GM23338 (cell line): ENCODE measurements around the gene LIN7A. TPM values are rescaled to one million over a fixed set of nuclear protein-coding genes. Genes with fewer than 3 reads are reported as not detected.

Source experiments
- ATAC-seq: fragments of 200-7000 bp; cut with Tn5 transposase; 3 replicates; pipeline ENCODE4 v1.9.1; 2020
- DNase-seq: peaks from one replicate; pipeline ENCODE4 v3.0.0-alpha.2; 2015; ENCODE audit warnings: low spot score
- H2AFZ ChIP-seq: fragments of 200-600 bp; sonication (generic); 2 replicates; pipeline ENCODE4 v1.8.0; 2016; ENCODE audit warnings: antibody characterized with exemption, mild to moderate bottlenecking, moderate library complexity
- H3F3A ChIP-seq: fragments of 200-600 bp; sonication (generic); replicated peaks from 2 replicates; pipeline ENCODE4 v1.8.0; 2017; ENCODE audit warnings: antibody characterized with exemption, mixed run types, low read depth
- H3K27ac ChIP-seq: fragments of 200-600 bp; sonication (generic); 2 replicates; pipeline ENCODE4 v1.6.1; 2016; ENCODE audit warnings: low read depth
- H3K27me3 ChIP-seq: fragments of 200-600 bp; sonication (generic); 2 replicates; pipeline ENCODE4 v1.8.0; 2016; ENCODE audit warnings: mild to moderate bottlenecking, mixed run types, moderate library complexity; ENCODE audit not compliant: insufficient read depth
- H3K36me3 ChIP-seq: fragments of 200-600 bp; sonication (generic); 2 replicates; pipeline ENCODE4 v1.8.0; 2016; ENCODE audit warnings: mild to moderate bottlenecking; ENCODE audit not compliant: insufficient read depth
- H3K4me1 ChIP-seq: fragments of 200-600 bp; sonication (generic); 2 replicates; pipeline ENCODE4 v1.8.0; 2016; ENCODE audit warnings: mild to moderate bottlenecking, moderate library complexity; ENCODE audit not compliant: insufficient read depth
- H3K4me2 ChIP-seq: fragments of 200-600 bp; sonication (generic); 2 replicates; pipeline ENCODE4 v1.7.1; 2017; ENCODE audit warnings: mixed run types
- H3K4me3 ChIP-seq: fragments of 200-600 bp; sonication (generic); 2 replicates; pipeline ENCODE4 v1.6.1; 2016; ENCODE audit warnings: mixed run types
- H3K79me2 ChIP-seq: fragments of 200-600 bp; sonication (generic); replicated peaks from 2 replicates; pipeline ENCODE4 v1.8.0; 2017; ENCODE audit warnings: mild to moderate bottlenecking; ENCODE audit not compliant: insufficient read depth
- H3K9me2 ChIP-seq: fragments of 200-600 bp; sonication (generic); 2 replicates; pipeline ENCODE4 v1.8.0; 2017; ENCODE audit not compliant: insufficient read depth
- H4K20me1 ChIP-seq: fragments of 200-600 bp; sonication (generic); replicated peaks from 2 replicates; pipeline ENCODE4 v1.8.0; 2017; ENCODE audit warnings: mild to moderate bottlenecking; ENCODE audit not compliant: insufficient read depth
- H3K27ac Mint-ChIP-seq: 2 replicates; pipeline ENCODE4 v1.8.0; 2020; ENCODE audit warnings: inconsistent platforms, mild to moderate bottlenecking, moderate library complexity, mixed read lengths
- H3K27me3 Mint-ChIP-seq: 3 replicates; pipeline ENCODE4 v1.8.0; 2022; ENCODE audit warnings: low read depth, mild to moderate bottlenecking, moderate library complexity, mixed read lengths, inconsistent platforms; ENCODE audit not compliant: insufficient read depth, poor library complexity
- H3K36me3 Mint-ChIP-seq: 3 replicates; pipeline ENCODE4 v1.8.0; 2021; ENCODE audit warnings: low read depth, mild to moderate bottlenecking, inconsistent platforms, moderate library complexity, mixed read lengths
- H3K4me1 Mint-ChIP-seq: 3 replicates; pipeline ENCODE4 v1.8.0; 2020; ENCODE audit warnings: mild to moderate bottlenecking, inconsistent platforms, mixed read lengths
- H3K4me3 Mint-ChIP-seq: 3 replicates; pipeline ENCODE4 v1.8.0; 2021; ENCODE audit warnings: moderate library complexity, mild to moderate bottlenecking, inconsistent platforms, mixed read lengths
- H3K9me3 Mint-ChIP-seq: 3 replicates; pipeline ENCODE4 v1.8.0; 2020; ENCODE audit warnings: moderate library complexity, mild to moderate bottlenecking, inconsistent platforms, mixed read lengths
- CREB1 ChIP-seq: fragments of 250-450 bp; sonication (Bioruptor Pico); IDR thresholded peaks from 2 replicates; pipeline ENCODE4 v1.5.0; 2020; ENCODE audit warnings: low read depth, mild to moderate bottlenecking, moderate library complexity
- CTCF ChIP-seq, 2 experiments: fragments of 200-600 bp in 1 of 2; sonication (generic) in 1 of 2; conservative IDR thresholded peaks; 2 replicates each; pipeline versions ENCODE4 v1.5.1 to v1.6.1; 2016 to 2017; ENCODE audit warnings: antibody characterized with exemption in 2 of 2, low read depth in 2 of 2, mild to moderate bottlenecking in 2 of 2, moderate library complexity in 1 of 2
- ETS1 ChIP-seq: IDR thresholded peaks from 2 replicates; pipeline ENCODE4 v1.6.1; 2016; ENCODE audit warnings: antibody characterized with exemption
- EZH2 ChIP-seq: fragments of 200-600 bp; sonication (generic); IDR thresholded peaks from one replicate; pipeline ENCODE4 v1.8.0; 2017; ENCODE audit warnings: antibody characterized with exemption, mild to moderate bottlenecking, low read depth; ENCODE audit not compliant: unreplicated experiment
- EZH2phosphoT487 ChIP-seq: fragments of 200-600 bp; sonication (generic); IDR thresholded peaks from one replicate; pipeline ENCODE4 v1.8.1; 2018; ENCODE audit warnings: antibody characterized with exemption; ENCODE audit not compliant: unreplicated experiment
- JUNB ChIP-seq: IDR thresholded peaks from one replicate; pipeline ENCODE4 v1.6.1; 2016; ENCODE audit warnings: antibody characterized with exemption; ENCODE audit not compliant: unreplicated experiment
- NANOG ChIP-seq: IDR thresholded peaks from 2 replicates; pipeline ENCODE4 v1.6.1; 2016; ENCODE audit warnings: antibody characterized with exemption, borderline replicate concordance
- STAT1 ChIP-seq: IDR thresholded peaks from one replicate; pipeline ENCODE4 v1.6.1; 2016; ENCODE audit warnings: antibody characterized with exemption; ENCODE audit not compliant: unreplicated experiment
- ZNF114 ChIP-seq: fragments of 250-450 bp; sonication (Bioruptor Pico); IDR thresholded peaks from 2 replicates; pipeline ENCODE4 v1.5.0; 2020; ENCODE audit warnings: mild to moderate bottlenecking, moderate library complexity
- ZNF331 ChIP-seq: fragments of 250-450 bp; sonication (Bioruptor Pico); IDR thresholded peaks from 2 replicates; pipeline ENCODE4 v1.5.0; 2020; ENCODE audit warnings: low read depth, mild to moderate bottlenecking, moderate library complexity
- ZNF462 ChIP-seq: fragments of 250-450 bp; sonication (Bioruptor Pico); IDR thresholded peaks from 2 replicates; pipeline ENCODE4 v1.5.0; 2020; ENCODE audit warnings: mild to moderate bottlenecking, moderate library complexity
- polyA plus RNA-seq: library from polyadenylated mRNA; unstranded; fragments of >200 nt; fragmentation: Nextera tagmentation; extraction: Ambion mirVana; gene quantifications from 2 replicates; pipeline ENCODE4 v1.2.1, GENCODE V29; 2016
- total RNA-seq: library from RNA; depleted of rRNA; stranded (reverse); fragments of >200 nt; shearing (Covaris generic); gene quantifications from 2 replicates; pipeline ENCODE4 v1.2.3, GENCODE V29; 2014
- TF ChIP-seq, protein P1 (sequence below): IDR thresholded peaks from one replicate; pipeline ENCODE4 v1.6.1; 2018; ENCODE audit warnings: antibody characterized with exemption; ENCODE audit not compliant: unreplicated experiment

The LIN7A gene
- total and polyA plus RNA-seq, 2 experiments from 2014 or later: 5.7 to 6.5 TPM

DNA sequence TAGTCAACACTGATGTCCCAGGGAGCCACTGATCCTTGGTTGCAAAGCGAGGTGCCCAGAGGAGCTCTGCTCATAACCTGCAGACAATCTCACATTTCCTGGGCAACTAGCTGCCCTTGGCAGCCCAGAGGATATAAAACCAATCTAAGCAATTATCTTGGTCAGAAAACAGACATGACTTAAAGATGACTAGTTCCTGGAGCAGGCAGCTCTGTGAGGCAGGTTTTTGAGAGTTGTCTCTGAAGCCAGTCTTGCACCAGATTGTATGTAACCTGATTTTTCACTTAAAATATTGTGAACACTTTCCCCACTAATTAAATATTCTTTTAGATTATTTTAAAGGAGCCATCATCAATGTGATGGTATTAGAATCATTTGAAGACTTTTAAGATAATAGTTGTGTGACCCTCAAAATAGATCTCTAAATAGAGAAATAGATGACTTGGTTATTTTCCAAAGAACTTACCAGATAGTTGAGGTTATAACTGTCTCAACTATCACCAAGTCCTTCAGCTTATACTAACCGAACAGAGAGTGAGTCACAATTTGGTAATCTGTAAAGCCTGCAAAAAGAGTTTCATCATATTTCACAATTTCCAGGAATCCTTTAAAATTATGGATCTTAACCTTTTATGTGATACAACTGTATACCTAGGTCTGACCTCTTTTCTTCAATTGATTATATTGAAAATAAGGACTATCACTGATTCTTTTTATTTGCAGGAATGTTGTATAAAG lies 75.9 kb downstream of the LIN7A start:
- Histone ChIP-seq H3F3A (no peaks in the 10 kb centered on the region), H2AFZ (no peak overlapping the region), H4K20me1 (no peaks in the 10 kb centered on the region), H3K36me3 (no peaks in the 10 kb centered on the region), H3K4me3 (no peak overlapping the region), H3K4me2 (no peak overlapping the region), H3K4me1 (0 out of 2 replicates have a peak, but pooled peaks cover 4% of the 10 kb centered on the region), H3K9me2 (no peaks in the 10 kb centered on the region), H3K27ac (no peak overlapping the region), H3K27me3 (no peaks in the 10 kb centered on the region), H3K79me2 (no peaks in the 10 kb centered on the region)
- Mint-ChIP-seq H3K4me1 (peaks cover 6% of the 10 kb centered on the region; the same call in 2 of the 3 replicates), H3K36me3 (no peaks in the 10 kb centered on the region), H3K4me3 (no peak overlapping the region), H3K9me3 (no peaks in the 10 kb centered on the region), H3K27me3 (peaks cover 4% of the 10 kb centered on the region), H3K27ac (no peak overlapping the region)
- TF ChIP-seq JUNB (no peak), ETS1 (no peak), STAT1 (no peak), EZH2 (no peak), ZNF462 (CRISPR knock-in tag) (no peak), CTCF (conservative IDR thresholded peaks at IDR 0.05; ENCODE audit: low read depth in 2 of 2) (no peak), ZNF331 (CRISPR knock-in tag) (no peak), EZH2phosphoT487 (no peak), NANOG (no peak), CREB1 (no peak), ZNF114 (CRISPR knock-in tag) (no peak)
- TF ChIP-seq, protein P1, sequence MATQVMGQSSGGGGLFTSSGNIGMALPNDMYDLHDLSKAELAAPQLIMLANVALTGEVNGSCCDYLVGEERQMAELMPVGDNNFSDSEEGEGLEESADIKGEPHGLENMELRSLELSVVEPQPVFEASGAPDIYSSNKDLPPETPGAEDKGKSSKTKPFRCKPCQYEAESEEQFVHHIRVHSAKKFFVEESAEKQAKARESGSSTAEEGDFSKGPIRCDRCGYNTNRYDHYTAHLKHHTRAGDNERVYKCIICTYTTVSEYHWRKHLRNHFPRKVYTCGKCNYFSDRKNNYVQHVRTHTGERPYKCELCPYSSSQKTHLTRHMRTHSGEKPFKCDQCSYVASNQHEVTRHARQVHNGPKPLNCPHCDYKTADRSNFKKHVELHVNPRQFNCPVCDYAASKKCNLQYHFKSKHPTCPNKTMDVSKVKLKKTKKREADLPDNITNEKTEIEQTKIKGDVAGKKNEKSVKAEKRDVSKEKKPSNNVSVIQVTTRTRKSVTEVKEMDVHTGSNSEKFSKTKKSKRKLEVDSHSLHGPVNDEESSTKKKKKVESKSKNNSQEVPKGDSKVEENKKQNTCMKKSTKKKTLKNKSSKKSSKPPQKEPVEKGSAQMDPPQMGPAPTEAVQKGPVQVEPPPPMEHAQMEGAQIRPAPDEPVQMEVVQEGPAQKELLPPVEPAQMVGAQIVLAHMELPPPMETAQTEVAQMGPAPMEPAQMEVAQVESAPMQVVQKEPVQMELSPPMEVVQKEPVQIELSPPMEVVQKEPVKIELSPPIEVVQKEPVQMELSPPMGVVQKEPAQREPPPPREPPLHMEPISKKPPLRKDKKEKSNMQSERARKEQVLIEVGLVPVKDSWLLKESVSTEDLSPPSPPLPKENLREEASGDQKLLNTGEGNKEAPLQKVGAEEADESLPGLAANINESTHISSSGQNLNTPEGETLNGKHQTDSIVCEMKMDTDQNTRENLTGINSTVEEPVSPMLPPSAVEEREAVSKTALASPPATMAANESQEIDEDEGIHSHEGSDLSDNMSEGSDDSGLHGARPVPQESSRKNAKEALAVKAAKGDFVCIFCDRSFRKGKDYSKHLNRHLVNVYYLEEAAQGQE: no peak
- ATAC-seq (no peak), DNase-seq (no peak)
